GM18505 (cell line): Measurements from ENCODE around the gene PHACTR1.
"Not testable (repeated sequence)": the region's sequence is repeated elsewhere in the genome, so short reads cannot be mapped to it uniquely, and the experiment has no call there.

ENCODE experiments used
- ATAC-seq: cut with Tn5 transposase; IDR thresholded peaks from one replicate; pipeline ENCODE4 v1.9.1; 2021; ENCODE audit not compliant: unreplicated experiment
- POLR2A ChIP-seq: IDR thresholded peaks from 4 replicates; pipeline ENCODE4 v1.6.1; 2011; ENCODE audit warnings: borderline replicate concordance; ENCODE audit not compliant: insufficient read depth, insufficient read length; ENCODE audit errors: extremely low read depth

The PHACTR1 gene

DNA sequence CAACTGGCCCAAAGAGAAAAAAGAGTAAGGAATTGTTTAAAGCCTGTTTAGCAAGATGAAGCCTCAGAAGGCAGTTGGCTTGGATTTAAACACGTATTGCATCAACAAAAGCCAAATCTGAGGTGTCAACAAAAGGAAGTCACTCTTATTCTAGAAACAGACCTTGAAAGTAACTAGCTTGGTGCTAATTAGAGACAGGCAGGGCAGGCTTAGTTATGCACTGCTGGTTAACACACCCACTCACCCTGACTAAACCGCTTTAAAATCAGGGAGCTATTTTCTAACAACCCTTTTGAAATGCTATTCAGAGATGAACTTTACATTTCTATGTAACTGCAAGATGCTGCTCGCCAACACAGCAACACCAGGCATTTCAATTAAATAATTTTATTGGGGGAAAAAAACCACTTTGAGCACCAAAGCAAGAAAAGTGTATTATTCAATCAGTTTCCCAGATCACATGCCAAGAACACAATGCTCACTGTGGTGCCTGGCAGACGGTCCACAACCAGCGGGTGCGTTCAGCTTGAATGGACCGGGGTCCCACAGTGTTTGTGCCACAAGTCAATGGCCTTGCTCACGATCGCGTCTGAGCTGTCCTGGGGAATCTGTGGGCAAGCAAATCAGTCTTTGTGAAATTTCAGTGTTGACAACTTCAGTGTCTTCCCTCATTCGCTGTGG, 588.2 kb downstream of the PHACTR1 start:
- ATAC-seq = no peak
- TF ChIP-seq POLR2A = no peak

- no peak for ATAC-seq
- no peak for TF ChIP-seq POLR2A
Measured at GRCh38 chr6:13305288-13305687, 588.7 kb downstream of the PHACTR1 start.

- ATAC-seq = no peak
- TF ChIP-seq POLR2A = no peak
Measured at GRCh38 chr6:13305791-13306190, 589.2 kb downstream of the PHACTR1 start.

- no peak for TF ChIP-seq POLR2A
- ATAC-seq = no peak
Measured at GRCh38 chr6:13307508-13307995, 591.0 kb downstream of the PHACTR1 start.

GRCh38 chr6:13308332-13308731, 591.8 kb downstream of the PHACTR1 start:
- ATAC-seq = no peak

DNA sequence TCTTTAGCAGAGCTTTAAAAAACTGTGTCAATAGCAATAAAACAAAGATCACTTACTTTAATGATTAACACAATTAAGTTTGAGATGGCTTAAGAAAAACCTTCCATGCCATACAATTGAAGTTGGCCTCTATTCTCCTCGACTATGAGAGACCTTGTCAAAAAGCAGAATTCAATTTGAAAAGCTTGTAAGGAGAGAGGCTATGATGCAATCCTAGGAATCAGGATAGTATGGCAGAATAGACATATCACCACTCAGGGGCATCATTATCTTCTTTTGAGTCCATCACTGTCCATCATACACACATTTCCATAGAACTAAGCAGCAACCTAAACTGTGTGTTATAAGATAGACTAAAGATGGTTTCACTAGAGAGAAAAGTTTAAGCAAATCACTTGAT, 594.6 kb downstream of the PHACTR1 start:
- ATAC-seq = no peak

More at GRCh38 chr6:13308332-13308731, 591.8 kb downstream of the PHACTR1 start:
- no peak for TF ChIP-seq POLR2A

GRCh38 chr6:13314806-13315205, 598.2 kb downstream of the PHACTR1 start:
- no peak for TF ChIP-seq POLR2A
- no peak for ATAC-seq

More for the DNA sequence above, 594.6 kb downstream of the PHACTR1 start:
- no peak for TF ChIP-seq POLR2A

- ATAC-seq = no peak
- no peak for TF ChIP-seq POLR2A
Measured at GRCh38 chr6:13315896-13316295, 599.3 kb downstream of the PHACTR1 start.

DNA sequence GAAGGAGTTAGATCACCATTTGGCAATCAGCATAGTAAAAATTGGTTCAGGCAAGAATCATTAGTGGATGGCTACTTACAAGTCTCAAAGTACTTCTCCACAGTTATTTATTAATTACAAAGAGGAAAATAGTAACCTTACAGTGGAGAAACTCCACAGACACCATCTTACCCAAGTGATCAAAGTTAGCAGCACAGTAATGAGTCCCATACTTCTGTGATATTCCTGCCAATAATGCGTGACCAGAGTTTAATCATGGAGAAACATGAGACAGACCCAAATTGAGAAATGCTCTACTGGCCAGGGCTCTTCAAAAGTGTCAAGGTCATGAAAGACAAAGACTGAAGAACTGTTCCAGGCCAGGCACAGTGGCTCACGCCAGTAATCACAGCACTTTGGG, 602.3 kb downstream of the PHACTR1 start:
- ATAC-seq = no peak
- TF ChIP-seq POLR2A = no peak

- no peak for ATAC-seq
- no peak for TF ChIP-seq POLR2A
Measured at GRCh38 chr6:13319891-13320564, 603.5 kb downstream of the PHACTR1 start.

GRCh38 chr6:13326031-13326586, 609.5 kb downstream of the PHACTR1 start:
- not testable (repeated sequence) for ATAC-seq

DNA sequence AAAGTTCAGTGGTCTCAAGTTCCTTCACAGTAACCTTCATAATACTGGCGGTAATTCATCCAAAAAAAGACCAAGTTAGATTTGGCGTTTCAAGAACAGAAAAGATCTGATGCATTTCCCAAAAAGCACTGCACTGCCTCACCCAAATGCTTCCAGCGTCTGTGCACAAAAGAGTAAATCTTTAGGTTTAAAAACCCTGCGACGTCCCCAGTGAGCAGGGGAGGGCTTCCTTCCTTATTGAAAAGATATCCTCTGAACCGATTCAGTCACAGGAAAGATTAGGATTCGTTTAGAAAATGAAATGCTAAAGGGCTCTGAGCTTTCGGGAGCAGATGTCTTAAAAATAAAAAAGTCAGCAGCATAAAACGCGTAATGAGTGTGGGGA, 611.1 kb downstream of the PHACTR1 start:
- TF ChIP-seq POLR2A = no peak
- no peak for ATAC-seq

GRCh38 chr6:13328076-13328874, 611.7 kb downstream of the PHACTR1 start, which contains the start of gene TBC1D7:
TSS of gene TBC1D7 (minus strand) at chr6:13328537. CDS start at chr6:13326898, 1,639 bp downstream.
- peak; percentile 96 for TF ChIP-seq POLR2A
- peak; percentile 86 for ATAC-seq
